GM20431 (cell line): ENCODE results near the gene ARHGAP21.

Source experiments
- in situ Hi-C: fragments of 300-500 bp; cut with MseI, MboI; formaldehyde crosslinking; loops from one replicate; pipeline ENCODE4 v1.15.0; 2020; ENCODE audit warnings: low sequenced_read_pairs; ENCODE audit not compliant: unreplicated experiment

Gene ARHGAP21

DNA sequence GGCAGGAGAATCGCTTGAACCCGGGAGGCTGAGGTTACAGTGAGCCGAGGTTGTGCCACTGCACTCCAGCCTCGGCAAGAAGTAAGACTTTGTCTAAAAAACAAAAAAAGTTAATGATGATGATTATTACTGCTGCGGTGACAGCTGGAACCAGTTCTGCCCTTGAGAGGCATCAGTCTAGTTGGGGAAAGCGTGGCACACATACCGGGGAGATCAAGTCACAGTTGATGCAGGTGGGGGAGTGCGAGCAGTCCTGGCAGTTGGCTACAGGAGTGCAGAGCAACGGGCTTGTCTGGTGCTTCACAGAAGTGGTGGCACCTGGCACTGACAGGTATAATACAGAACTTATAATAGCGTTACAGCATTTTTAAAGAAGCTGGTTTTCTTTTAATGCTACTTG is 173.0 kb downstream of the ARHGAP21 start:
- in situ Hi-C loops = no loop called here

DNA sequence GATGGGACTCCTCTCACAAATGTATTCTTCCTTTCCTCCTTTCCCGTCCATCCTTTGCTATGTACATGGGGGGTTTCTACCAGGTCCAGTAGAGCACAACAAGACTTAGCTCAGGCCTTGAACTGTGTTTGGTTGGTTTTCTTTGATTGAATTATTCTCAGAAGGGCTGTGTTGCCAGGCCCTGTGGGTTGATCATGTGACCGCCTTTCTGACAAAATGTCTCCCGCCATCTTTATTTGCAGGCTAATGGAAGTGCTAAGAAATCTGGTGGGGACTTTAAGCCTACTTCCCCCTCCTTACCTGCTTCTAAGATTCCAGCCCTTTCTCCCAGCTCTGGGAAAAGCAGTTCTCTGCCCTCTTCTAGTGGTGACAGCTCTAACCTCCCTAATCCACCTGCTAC is 178.1 kb downstream of the ARHGAP21 start:
- in situ Hi-C loops = no loop called here

DNA sequence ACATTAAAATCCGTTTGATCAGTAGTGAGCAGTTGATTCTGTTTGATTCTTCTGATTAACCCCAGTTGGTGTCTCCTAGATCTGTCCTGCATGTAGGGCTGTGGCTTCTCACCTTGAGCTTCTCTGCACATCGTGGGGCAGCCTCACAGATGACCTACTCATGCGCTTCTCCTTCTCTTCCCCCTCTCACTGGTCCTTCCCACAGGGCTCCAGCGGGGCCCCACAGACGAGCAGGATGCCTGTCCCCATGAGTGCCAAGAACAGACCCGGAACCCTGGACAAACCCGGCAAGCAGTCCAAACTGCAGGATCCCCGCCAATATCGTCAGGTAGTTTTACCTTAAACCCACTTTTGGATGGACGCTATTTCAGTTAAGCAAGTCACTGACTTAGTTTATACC is 178.9 kb downstream of the ARHGAP21 start:
- in situ Hi-C loops = no loop called here

DNA sequence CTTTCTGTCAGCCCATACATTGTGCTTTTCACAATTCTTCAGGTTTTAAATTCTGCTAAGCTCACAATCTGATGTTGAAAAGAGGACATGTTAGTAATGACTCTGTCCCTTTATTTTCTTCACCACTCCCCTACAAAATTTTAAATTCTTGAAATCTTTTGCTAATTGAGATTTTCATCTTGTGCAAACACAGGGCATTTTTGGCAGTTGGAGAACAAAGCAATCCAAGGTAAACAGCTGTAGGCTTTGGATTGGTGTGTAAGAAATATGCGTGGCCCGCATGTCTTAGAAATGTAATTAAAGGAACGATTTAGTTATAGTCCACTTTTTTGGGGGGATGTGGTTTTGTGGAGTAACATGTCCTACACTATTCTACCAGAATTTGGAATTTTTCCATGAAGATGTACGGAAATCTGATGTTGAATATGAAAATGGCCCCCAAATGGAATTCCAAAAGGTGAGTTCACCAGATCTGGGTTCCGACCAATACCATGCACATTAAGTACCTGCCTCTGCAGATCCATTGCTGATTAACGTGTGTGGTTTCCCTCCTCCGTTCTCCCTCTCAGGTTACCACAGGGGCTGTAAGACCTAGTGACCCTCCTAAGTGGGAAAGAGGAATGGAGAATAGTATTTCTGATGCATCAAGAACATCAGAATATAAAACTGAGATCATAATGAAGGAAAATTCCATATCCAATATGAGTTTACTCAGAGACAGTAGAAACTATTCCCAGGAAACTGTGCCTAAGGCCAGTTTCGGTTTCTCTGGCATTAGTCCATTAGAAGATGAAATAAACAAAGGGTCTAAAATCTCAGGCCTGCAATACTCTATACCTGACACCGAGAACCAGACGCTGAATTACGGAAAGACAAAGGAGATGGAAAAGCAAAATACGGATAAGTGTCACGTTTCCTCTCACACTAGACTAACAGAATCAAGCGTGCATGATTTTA is 181.1 kb downstream of the ARHGAP21 start:
- in situ Hi-C loops = no loop called here

DNA sequence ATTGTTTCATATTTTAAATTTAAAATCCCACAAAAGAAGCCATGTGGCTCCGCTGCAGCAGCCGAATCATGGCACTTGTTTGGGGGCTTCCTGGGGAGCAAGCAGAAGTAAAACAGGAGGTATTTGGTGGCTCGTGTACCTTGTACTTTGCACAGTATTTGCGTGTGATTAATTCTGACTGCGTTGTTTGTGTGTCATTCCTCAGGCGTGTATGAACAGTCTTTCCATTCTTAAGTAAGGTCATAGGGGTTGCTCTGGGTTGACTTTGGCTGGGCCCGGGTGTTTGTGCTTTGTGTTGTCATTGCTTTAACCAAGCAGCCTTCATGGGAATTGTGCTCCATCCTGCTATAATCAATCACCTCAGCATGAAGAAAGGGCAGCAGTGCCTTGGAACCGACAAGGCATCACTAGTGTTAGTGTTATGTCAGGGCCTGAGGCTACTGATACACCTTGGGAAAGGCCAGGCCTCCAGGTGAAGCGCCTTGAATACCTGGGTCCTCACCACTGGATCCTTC is 182.4 kb downstream of the ARHGAP21 start:
- in situ Hi-C loops = no loop called here

DNA sequence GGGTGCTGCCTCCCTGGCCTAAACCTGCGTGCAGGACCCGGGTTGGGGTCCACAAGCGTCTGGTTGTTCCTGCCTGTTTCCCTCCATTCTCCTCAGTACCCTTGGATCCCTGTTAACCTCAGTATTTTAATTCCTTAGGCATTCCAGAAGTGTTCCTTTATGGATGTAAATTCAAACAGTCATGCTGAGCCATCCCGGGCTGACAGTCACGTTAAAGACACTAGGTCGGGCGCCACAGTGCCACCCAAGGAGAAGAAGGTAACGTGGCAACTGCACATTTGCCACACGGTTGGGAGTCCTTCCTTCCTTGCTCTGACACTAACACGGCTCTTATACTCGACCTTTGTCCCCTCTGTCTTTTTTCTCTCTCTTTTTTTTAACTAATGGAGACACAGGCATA is 187.1 kb downstream of the ARHGAP21 start:
- in situ Hi-C loops = no loop called here

DNA sequence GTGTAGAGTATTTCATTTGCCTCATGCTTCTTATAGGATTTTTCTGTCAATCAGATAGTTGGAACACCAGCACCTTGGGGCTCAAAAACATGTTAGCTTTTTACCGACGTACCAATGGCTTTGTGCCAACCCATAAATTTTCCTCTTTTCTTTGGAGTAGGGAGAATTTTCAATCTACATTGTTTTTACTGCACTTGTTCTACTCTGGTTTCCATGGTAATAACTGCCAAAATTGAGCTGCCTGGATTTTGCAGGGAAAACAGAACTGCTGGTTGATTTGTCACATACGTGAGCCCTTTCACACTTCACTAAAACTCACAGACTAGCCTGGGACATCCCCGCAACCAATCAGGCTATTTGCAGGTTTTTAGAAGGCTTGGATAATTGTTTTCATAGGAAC is 189.7 kb downstream of the ARHGAP21 start:
- in situ Hi-C loops = no loop called here
